Measurements from ENCODE around the gene OASL. TPM values are rescaled to one million over a fixed set of nuclear protein-coding genes. Genes with fewer than 3 reads are reported as not detected.

The OASL gene
- total and polyA plus RNA-seq, 4 donors, result 0.60 to 11.1 (median 9.2) TPM

DNA sequence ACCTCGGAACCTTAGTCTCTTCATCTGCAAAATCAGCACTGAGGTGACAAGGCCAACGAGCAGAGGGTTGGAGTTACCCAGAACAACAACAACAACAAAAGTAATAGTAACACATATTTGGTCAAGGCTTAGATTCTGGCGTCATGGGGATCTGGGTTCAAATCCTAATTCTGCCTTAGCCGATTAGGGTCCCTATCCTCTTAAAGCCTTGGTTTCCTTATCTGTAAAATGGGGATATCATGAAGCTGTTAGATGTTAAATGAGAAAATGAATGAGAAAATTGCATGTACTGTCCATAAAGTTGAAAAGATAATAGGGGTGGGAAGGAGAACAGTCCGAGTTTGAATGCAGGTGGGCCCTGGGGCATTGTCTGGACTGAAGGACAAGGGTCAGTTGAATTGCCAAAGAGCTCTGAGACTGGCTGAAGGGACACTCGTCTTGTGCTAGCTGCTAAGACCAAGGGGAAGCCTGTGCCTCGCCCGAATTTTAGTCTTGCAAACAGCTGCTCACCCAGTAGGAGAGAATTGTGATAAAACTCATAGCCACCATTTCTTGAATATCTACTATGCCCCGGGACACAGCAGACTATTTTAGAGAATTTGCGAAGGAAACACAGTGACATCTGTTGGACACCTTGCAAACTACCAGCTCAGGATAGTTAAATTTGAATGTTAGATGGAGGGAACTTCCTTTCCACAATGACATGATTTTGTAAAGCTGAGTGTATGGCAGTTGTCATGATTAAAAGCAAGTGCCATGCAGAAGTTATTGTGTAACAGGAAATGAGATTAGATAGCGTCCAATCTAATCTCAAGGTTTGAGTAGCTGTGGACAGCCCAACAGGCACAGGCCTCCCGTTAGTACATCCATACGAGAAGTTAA is 67.5 kb downstream of the OASL start:
- WGBS, 2 donors, result 32 to 37% methylated on average over 13 of the region's 13 CpGs
- DNase-seq (peak in 2 of 3 donors; percentile 78 to 79), ATAC-seq (ENCODE audit: insufficient read depth, low FRiP score) (peak; percentile 84)
- Histone ChIP-seq H3K9me3 (ENCODE audit: control insufficient read depth in 4 of 4, insufficient read depth in 3 of 4, low read length in 3 of 4) (no peaks in the 10 kb centered on the region), H3K36me3 (ENCODE audit: control insufficient read depth in 4 of 4, insufficient read depth in 4 of 4, low read length in 4 of 4) (no peaks in the 10 kb centered on the region), H3K27ac (ENCODE audit: low read depth in 1 of 2, low read length in 1 of 2) (no peak overlapping the region), H3K27me3 (ENCODE audit: control insufficient read depth in 3 of 3, insufficient read depth in 3 of 3, low read length in 2 of 3) (no peaks in the 10 kb centered on the region), H3K9ac (ENCODE audit: insufficient read depth in 1 of 2, low read length in 2 of 2) (peak overlapping the region in 1 of 2 donors; percentile 53), H3K4me3 (no peak overlapping the region), H3K4me1 (ENCODE audit: control insufficient read depth in 5 of 5, insufficient read depth in 5 of 5, low read length in 5 of 5) (peaks cover 0 to 3% (median 0%) of the 10 kb centered on the region in 5 donors)
- TF ChIP-seq, protein P1, sequence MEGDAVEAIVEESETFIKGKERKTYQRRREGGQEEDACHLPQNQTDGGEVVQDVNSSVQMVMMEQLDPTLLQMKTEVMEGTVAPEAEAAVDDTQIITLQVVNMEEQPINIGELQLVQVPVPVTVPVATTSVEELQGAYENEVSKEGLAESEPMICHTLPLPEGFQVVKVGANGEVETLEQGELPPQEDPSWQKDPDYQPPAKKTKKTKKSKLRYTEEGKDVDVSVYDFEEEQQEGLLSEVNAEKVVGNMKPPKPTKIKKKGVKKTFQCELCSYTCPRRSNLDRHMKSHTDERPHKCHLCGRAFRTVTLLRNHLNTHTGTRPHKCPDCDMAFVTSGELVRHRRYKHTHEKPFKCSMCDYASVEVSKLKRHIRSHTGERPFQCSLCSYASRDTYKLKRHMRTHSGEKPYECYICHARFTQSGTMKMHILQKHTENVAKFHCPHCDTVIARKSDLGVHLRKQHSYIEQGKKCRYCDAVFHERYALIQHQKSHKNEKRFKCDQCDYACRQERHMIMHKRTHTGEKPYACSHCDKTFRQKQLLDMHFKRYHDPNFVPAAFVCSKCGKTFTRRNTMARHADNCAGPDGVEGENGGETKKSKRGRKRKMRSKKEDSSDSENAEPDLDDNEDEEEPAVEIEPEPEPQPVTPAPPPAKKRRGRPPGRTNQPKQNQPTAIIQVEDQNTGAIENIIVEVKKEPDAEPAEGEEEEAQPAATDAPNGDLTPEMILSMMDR (IDR thresholded peaks at IDR 0.05; ENCODE audit: control extremely low read depth, extremely low read depth), result peak; percentile 65

DNA sequence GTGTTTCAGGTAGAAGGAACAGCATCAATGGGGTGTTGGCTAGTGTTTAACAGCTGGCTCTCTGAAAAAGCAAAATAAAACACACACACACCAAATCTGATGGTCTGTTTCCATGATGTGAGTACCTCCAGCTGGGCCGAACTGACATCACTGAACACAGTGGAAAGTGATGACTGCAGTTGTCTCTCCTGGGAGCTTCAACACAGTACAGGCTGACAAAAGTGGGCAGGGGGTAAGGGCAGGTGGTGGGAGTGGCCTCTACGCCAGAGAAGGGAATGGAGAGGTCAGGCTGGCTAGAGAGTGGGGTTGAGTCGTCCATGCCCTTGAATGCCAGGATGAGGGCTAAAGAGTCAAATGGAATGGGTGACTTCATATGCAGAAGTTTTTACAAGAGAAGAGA is 68.7 kb downstream of the OASL start:
- Histone ChIP-seq H3K4me1 (ENCODE audit: control insufficient read depth in 5 of 5, insufficient read depth in 5 of 5, low read length in 5 of 5) (peaks cover 0 to 3% (median 0%) of the 10 kb centered on the region in 5 donors), H3K9ac (ENCODE audit: insufficient read depth in 1 of 2, low read length in 2 of 2) (no peak overlapping the region), H3K27ac (ENCODE audit: low read depth in 1 of 2, low read length in 1 of 2) (no peak overlapping the region), H3K9me3 (ENCODE audit: control insufficient read depth in 4 of 4, insufficient read depth in 3 of 4, low read length in 3 of 4) (no peaks in the 10 kb centered on the region), H3K27me3 (ENCODE audit: control insufficient read depth in 3 of 3, insufficient read depth in 3 of 3, low read length in 2 of 3) (no peaks in the 10 kb centered on the region), H3K4me3 (no peak overlapping the region), H3K36me3 (ENCODE audit: control insufficient read depth in 4 of 4, insufficient read depth in 4 of 4, low read length in 4 of 4) (no peaks in the 10 kb centered on the region)
- WGBS, 2 donors, result 77 to 87% methylated on average over 3 of the region's 3 CpGs
- ATAC-seq (ENCODE audit: insufficient read depth, low FRiP score) (no peak), DNase-seq (no peak)
- TF ChIP-seq, protein P1 (IDR thresholded peaks at IDR 0.05; ENCODE audit: control extremely low read depth, extremely low read depth), result no peak

Small RNA genes within 50 kb of the gene (small RNA-seq; reads per million reads assigned to genes)
- gene AC079602.2 (ENCODE audit: low replicate concordance), result not detected

Other genes with a start within 250 kb of the OASL start
- 10 to 100 TPM; 39.3 to 52.3 TPM for gene SPPL3, start 134.9 kb downstream of the OASL start, total RNA-seq
- gene SPPL3, start 134.9 kb downstream of the OASL start, polyA plus RNA-seq, result 10 to 100 TPM; 14.2 to 19.8 TPM
- under 1 TPM; 0.46 to 0.52 TPM for gene HNF1A, start 60.7 kb downstream of the OASL start, total RNA-seq
- gene HNF1A, start 60.7 kb downstream of the OASL start, polyA plus RNA-seq, result under 1 TPM; 0.06 to 0.08 TPM
- 10 to 100 TPM; 11.7 to 17.6 TPM for gene C12orf43, start 22.8 kb downstream of the OASL start, total RNA-seq
- gene C12orf43, start 22.8 kb downstream of the OASL start, polyA plus RNA-seq, result 10 to 100 TPM in 1 of 2 donors, 1 to 10 TPM in 1; 9.9 to 13.3 TPM
- 10 to 100 TPM in 1 of 2 donors, 1 to 10 TPM in 1; 5.3 to 17.1 TPM for gene P2RX7, start 93.6 kb upstream of the OASL start, total RNA-seq
- 10 to 100 TPM in 1 of 2 donors, 1 to 10 TPM in 1; 5.3 to 11.4 TPM for gene P2RX7, start 93.6 kb upstream of the OASL start, polyA plus RNA-seq
- gene P2RX4, start 170.9 kb upstream of the OASL start, total RNA-seq, result 10 to 100 TPM; 38.7 to 60.4 TPM
- gene P2RX4, start 170.9 kb upstream of the OASL start, polyA plus RNA-seq, result 10 to 100 TPM; 29.5 to 54.1 TPM